ENCODE results near the gene YPEL5.

DNA sequence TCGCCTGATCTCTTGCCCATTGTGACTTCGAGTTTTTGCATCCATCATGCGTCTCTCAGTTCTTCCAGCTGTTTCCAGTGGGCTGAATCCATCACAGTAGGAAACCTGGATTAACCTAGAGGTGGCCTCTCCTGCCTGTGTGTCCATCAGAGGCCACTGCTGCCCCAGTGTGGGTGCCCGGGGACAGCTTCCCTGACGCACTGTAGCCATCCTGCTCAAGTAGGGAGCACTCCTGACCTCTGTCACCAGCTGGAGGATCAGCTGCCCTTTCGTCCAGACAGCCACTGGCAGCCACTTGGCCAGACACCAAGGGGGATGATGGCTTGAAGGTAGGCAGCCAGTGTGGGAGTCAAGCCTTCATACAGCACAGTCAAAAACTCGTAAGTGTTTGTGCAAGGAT lies 47.6 kb downstream of the YPEL5 start:
- TF ChIP-seq POLR2AphosphoS5 (IDR thresholded peaks at IDR 0.05; ENCODE audit: low read depth, low read length) (no peak), ZBTB33 (IDR thresholded peaks at IDR 0.05; ENCODE audit: extremely low read depth, insufficient replicate concordance, low read length) (no peak)
- TF ChIP-seq, protein P1, sequence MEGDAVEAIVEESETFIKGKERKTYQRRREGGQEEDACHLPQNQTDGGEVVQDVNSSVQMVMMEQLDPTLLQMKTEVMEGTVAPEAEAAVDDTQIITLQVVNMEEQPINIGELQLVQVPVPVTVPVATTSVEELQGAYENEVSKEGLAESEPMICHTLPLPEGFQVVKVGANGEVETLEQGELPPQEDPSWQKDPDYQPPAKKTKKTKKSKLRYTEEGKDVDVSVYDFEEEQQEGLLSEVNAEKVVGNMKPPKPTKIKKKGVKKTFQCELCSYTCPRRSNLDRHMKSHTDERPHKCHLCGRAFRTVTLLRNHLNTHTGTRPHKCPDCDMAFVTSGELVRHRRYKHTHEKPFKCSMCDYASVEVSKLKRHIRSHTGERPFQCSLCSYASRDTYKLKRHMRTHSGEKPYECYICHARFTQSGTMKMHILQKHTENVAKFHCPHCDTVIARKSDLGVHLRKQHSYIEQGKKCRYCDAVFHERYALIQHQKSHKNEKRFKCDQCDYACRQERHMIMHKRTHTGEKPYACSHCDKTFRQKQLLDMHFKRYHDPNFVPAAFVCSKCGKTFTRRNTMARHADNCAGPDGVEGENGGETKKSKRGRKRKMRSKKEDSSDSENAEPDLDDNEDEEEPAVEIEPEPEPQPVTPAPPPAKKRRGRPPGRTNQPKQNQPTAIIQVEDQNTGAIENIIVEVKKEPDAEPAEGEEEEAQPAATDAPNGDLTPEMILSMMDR (IDR thresholded peaks at IDR 0.05 in 2 of 3, conservative IDR thresholded peaks at IDR 0.05 in 1 of 3; ENCODE audit: borderline replicate concordance in 1 of 3, insufficient read depth in 1 of 3, low read depth in 2 of 3, low read length in 2 of 3), result no peak

All from HCT116 (cell line).